HL-60/S4 treated with phorbol 12-myristate 13-acetate at 8.2 ng/mL for 4 days and 3 days (cell line): ENCODE data around the gene TAS1R1.

Experiments
- in situ Hi-C: fragments of 300-500 bp; cut with MboI; formaldehyde crosslinking; loops from 2 replicates; pipeline ENCODE4 v1.15.0; 2022; ENCODE audit warnings: low sequenced_read_pairs

The TAS1R1 gene

GRCh38 chr1:6627841-6628545 lies 72.9 kb downstream of the TAS1R1 start:
- in situ Hi-C loops = no loop called here

GRCh38 chr1:6628971-6629479 lies 73.9 kb downstream of the TAS1R1 start:
- in situ Hi-C loops = no loop called here
